ENCODE data around the gene SORD.

GRCh38 chr15:45091161-45091560 is 68.2 kb downstream of the SORD start:
- TF ChIP-seq POLR2A (IDR thresholded peaks at IDR 0.05; ENCODE audit: low read depth, low read length) (no peak), TAF1 (IDR thresholded peaks at IDR 0.05; ENCODE audit: low read depth, low read length) (no peak), POLR2AphosphoS5 (IDR thresholded peaks at IDR 0.05; ENCODE audit: low read depth, low read length) (no peak), PAX5 (IDR thresholded peaks at IDR 0.05; ENCODE audit: insufficient read depth, low read length, severe bottlenecking) (no peak)

Data from GM12891 (cell line).